Cerebellar cortex (tissue), 1 donor: ENCODE results near the gene IST1.

Experiments
- DNase-seq: peaks from one replicate; pipeline ENCODE4 v3.0.0-alpha.2; 2015; ENCODE audit warnings: low spot score

The IST1 gene

DNA sequence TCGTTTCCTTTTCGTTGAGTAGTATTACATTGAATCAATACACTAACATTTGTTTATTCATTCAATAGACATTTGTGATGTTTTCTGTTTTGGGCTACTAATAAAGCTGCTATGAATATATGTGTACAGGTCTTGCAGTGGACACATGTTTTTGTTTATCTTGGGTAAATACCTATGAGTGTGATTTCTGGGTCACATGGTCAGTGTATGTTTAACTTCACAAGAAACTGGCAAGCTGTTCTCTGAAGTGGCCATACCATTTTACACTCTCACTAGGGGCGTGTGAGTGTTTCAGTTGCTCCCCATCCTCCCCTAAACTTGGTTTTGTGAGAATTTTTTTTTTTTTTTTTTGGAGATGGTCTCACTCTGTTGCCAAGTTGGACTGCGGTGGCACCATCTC lies 69.9 kb downstream of the IST1 start:
- DNase-seq, result no peak

DNA sequence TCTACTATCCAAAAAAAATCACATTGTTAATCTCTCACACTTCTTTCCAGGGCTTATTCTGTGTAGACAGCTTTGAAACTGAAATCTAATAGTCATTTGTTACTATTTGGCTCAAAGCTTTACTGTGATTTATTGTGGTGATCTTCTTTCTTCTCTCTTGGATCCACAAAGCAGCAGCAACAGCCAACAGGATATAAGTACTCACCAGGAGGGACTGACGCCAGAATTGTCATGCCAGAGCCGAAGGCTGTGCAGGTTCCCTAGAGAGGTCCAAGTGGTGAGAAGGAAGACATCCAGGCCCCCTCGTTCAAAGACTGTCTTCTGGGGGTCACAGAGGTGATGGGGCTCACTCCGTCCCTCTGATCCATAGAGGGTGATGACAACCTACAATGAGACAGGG lies 71.6 kb downstream of the IST1 start:
- DNase-seq, result no peak

GRCh38 chr16:71969353-71969752 lies 74.0 kb downstream of the IST1 start:
- no peak for DNase-seq

DNA sequence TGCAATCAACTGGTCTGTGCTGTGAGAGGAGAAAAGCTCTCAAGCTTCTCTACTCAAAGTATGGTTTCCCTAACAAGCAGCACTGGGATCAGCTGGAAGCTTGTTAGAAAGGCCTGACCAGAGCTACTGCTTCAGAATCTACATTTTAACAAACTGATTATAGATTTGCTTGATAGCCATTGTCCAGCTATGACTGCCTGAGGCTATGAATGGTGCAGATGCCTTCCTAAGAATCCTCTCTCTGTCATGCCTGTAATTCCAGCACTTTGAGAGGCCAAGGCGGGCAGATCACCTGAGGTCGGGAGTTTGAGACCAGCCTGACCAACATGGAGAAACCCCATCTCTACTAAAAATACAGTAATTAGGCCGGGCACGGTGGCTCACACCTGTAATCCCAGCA lies 76.2 kb downstream of the IST1 start:
- no peak for DNase-seq

- DNase-seq, result no peak
Observed at GRCh38 chr16:71972356-71972755, 77.0 kb downstream of the IST1 start.

DNA sequence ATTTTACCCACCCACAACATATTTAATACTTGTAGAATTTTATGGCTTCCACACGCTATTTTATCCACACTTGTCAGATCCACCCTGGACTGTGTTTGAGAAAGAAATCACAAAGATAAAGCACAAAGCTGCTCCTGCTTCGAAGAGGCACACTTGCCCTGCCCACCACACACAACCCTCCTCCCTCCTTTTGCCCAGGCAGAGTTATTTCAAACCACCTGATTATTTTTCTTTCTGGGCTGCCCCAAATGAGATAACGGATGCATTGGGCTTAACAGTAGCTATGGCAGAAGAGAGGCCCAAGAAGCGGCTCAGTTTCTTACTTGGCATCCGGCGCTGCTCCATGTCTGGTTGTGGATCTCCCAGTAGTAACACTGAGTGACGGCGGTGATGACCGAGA lies 77.7 kb downstream of the IST1 start:
- no peak for DNase-seq

DNA sequence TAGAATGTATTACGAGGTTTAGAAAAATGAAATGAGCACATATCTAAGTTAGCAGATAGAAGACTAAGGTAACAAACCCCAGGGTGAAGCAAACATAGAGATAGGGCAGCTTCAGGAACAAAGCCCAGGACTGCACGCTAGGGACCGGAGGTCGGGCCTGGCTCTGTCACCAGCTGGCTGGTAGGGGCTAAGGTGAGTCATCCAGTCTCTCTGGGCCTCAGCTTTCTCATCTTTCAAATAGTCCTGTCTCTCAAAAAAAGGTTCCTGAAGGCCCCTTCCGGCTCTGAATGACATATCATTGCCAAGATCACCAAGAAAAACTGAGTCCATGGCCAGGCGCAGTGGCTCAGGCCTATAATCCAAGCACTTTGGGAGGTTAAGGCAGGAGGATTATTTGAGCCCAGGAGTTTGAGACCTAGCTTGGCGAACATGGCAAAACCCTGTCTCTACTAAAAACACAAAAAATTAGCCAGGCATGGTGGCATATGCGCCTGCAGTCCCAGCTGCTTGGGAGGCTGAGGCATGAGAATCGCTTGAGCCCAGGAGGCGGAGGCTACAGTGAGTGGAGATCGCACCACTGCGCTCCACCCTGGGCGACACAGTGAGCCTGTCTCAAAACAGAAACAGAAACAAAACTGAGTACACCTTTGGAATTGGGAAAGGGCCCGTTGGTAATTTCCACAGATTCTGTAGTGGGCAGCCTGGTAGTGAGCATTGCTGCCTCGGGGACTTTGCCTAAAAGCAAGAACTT lies 78.9 kb downstream of the IST1 start:
- DNase-seq, result no peak
